ENCODE data around the gene ATP8A2. TPM values are rescaled to one million over a fixed set of nuclear protein-coding genes. Genes with fewer than 3 reads are reported as not detected.

ATP8A2 gene
- total and polyA plus RNA-seq, 2 of the 4 experiments (the other 2 are of a cell fraction) = 0.02 to 0.18 TPM

GRCh38 chr13:25587326-25587980, 215.7 kb downstream of the ATP8A2 start:
- Histone ChIP-seq H3K27me3 (ENCODE audit: control insufficient read depth, insufficient read depth, low read length) (no peaks in the 10 kb centered on the region), H3K27ac (ENCODE audit: insufficient read depth, low read length) (no peak overlapping the region), H3K79me1 (ENCODE audit: low read depth in 1 of 2, low read length in 2 of 2) (no peaks in the 10 kb centered on the region), H4K91ac (ENCODE audit: insufficient read depth, low read depth, low read length) (no peak overlapping the region), H2BK20ac (ENCODE audit: low read depth, low read length) (no peak overlapping the region), H3K4me1 (ENCODE audit: control insufficient read depth, insufficient read depth, low read length) (no peaks in the 10 kb centered on the region), H3K14ac (replicated peaks; ENCODE audit: low read depth, low read length) (no peak overlapping the region), H4K5ac (ENCODE audit: low read depth, low read length) (no peak overlapping the region), H4K20me1 (ENCODE audit: insufficient read depth, low read length) (no peaks in the 10 kb centered on the region), H2AFZ (replicated peaks; ENCODE audit: low read length, poor library complexity) (no peak overlapping the region), H2BK120ac (ENCODE audit: low read depth, low read length) (no peak overlapping the region), H2BK5ac (ENCODE audit: low read depth, low read length, poor library complexity, severe bottlenecking) (no peak overlapping the region), H3K23ac (ENCODE audit: low read depth, low read length) (no peak overlapping the region), H3K4me3 (ENCODE audit: insufficient read depth, low read depth, low read length) (no peak overlapping the region), H3K9ac (ENCODE audit: low read depth, low read length) (no peak overlapping the region), H2AK5ac (ENCODE audit: low read depth, low read length) (no peak overlapping the region), H2BK15ac (ENCODE audit: low read depth, low read length) (no peak overlapping the region), H3K4me2 (ENCODE audit: low read depth, low read length) (no peak overlapping the region), H3K9me1 (ENCODE audit: insufficient read depth, low read length) (no peaks in the 10 kb centered on the region), H2AK9ac (replicated peaks; ENCODE audit: low read depth, low read length, poor library complexity) (no peak overlapping the region), H3K18ac (ENCODE audit: low read depth, low read length) (no peak overlapping the region), H3K4ac (ENCODE audit: low read depth, low read length) (no peak overlapping the region), H3K36me3 (ENCODE audit: control insufficient read depth, insufficient read depth, low read length) (no peaks in the 10 kb centered on the region), H4K8ac (ENCODE audit: low read depth in 2 of 2, low read length in 2 of 2) (no peak overlapping the region), H3K56ac (ENCODE audit: extremely low read depth, insufficient read depth, low read length) (no peak overlapping the region), H3K9me3 (ENCODE audit: control insufficient read depth, insufficient read depth, low read length) (no peaks in the 10 kb centered on the region)
- ChIA-PET CTCF (no interaction called here), POLR2A (ENCODE audit: unreplicated experiment) (no interaction called here)
- in situ Hi-C loops (cut with MboI; ENCODE audit: low sequenced_read_pairs) (no loop called here), intact Hi-C loops (cut with micrococcal nuclease) (no loop called here), dilution Hi-C loops (cut with HindIII; ENCODE audit: low sequenced_read_pairs, unreplicated experiment) (no loop called here)
- ATAC-seq (ENCODE audit: low read depth) (no peak), DNase-seq (no peak)
- WGBS, 2 experiments (ENCODE audit: extremely low coverage in 2 of 2, insufficient read length in 1 of 2) = no CpG with 5 or more reads among the region's 1 CpG
- BruUV-seq (replicated peaks) = no TSS peak
- TF ChIP-seq, protein P1, sequence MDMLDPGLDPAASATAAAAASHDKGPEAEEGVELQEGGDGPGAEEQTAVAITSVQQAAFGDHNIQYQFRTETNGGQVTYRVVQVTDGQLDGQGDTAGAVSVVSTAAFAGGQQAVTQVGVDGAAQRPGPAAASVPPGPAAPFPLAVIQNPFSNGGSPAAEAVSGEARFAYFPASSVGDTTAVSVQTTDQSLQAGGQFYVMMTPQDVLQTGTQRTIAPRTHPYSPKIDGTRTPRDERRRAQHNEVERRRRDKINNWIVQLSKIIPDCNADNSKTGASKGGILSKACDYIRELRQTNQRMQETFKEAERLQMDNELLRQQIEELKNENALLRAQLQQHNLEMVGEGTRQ (IDR thresholded peaks at IDR 0.05; ENCODE audit: low read depth, low read length) = no peak
- no peak for TF ChIP-seq RFX5 (IDR thresholded peaks at IDR 0.05; ENCODE audit: low read depth, low read length)
- TF ChIP-seq POLR2A (IDR thresholded peaks at IDR 0.05; ENCODE audit: low read depth, low read length) = no peak
- no peak for TF ChIP-seq CHD1 (IDR thresholded peaks at IDR 0.05; ENCODE audit: low read depth, low read length)
